Keratinocyte (primary cell): ENCODE results near the gene MYO1D. TPM values are rescaled to one million over a fixed set of nuclear protein-coding genes. Genes with fewer than 3 reads are reported as not detected.

Experiments used
- DNase-seq: peaks from one replicate; pipeline ENCODE4 v3.0.0-alpha.2; 2011; ENCODE audit warnings: low read depth, missing footprints, low spot score
- FAIRE-seq: peaks from 2 replicates; lab custom pipeline; 2011; peaks lifted over from hg19 to GRCh38; lab: Jason Lieb, UNC
- H2AFZ ChIP-seq: 2 replicates; pipeline ENCODE4 v1.6.0; 2012; ENCODE audit warnings: low read length, control low read depth, inconsistent platforms; ENCODE audit not compliant: control insufficient read depth
- H3K27ac ChIP-seq: 2 replicates; pipeline ENCODE4 v1.5.1; 2011; ENCODE audit warnings: low read length; ENCODE audit not compliant: control insufficient read depth, insufficient read depth
- H3K27me3 ChIP-seq: 3 replicates; pipeline ENCODE4 v1.6.0; 2011; ENCODE audit warnings: low read length; ENCODE audit not compliant: control insufficient read depth, insufficient read depth; ENCODE audit errors: extremely low read depth
- H3K36me3 ChIP-seq, 2 experiments: 2 replicates in 1 of 2; 3 replicates in 1 of 2; pipeline ENCODE4 v1.5.1; 2011; ENCODE audit warnings: low read length in 2 of 2, mild to moderate bottlenecking in 1 of 2; ENCODE audit not compliant: control insufficient read depth in 2 of 2, insufficient read depth in 2 of 2; ENCODE audit errors: extremely low read depth in 1 of 2
- H3K4me1 ChIP-seq: 3 replicates; pipeline ENCODE4 v1.5.1; 2011; ENCODE audit warnings: low read length; ENCODE audit not compliant: control insufficient read depth, insufficient read depth; ENCODE audit errors: extremely low read depth
- H3K4me2 ChIP-seq: 3 replicates; pipeline ENCODE4 v1.6.0; 2011; ENCODE audit warnings: low read depth, low read length; ENCODE audit not compliant: control insufficient read depth, insufficient read depth; ENCODE audit errors: extremely low read depth
- H3K4me3 ChIP-seq, 3 experiments: fragments of 200-600 bp in 1 of 3; sonication (generic) in 1 of 3; 2 replicates in 2 of 3; 3 replicates in 1 of 3; pipeline ENCODE4 v1.5.1; 2011 to 2016; ENCODE audit warnings: low read length in 3 of 3, mild to moderate bottlenecking in 3 of 3, control low read depth in 2 of 3, inconsistent platforms in 1 of 3, low read depth in 1 of 3, mixed read lengths in 1 of 3, mixed run types in 1 of 3, moderate library complexity in 1 of 3; ENCODE audit not compliant: control insufficient read depth in 2 of 3, insufficient read depth in 2 of 3; ENCODE audit errors: extremely low read depth in 1 of 3
- H3K79me2 ChIP-seq: 2 replicates; pipeline ENCODE4 v1.6.0; 2012; ENCODE audit warnings: low read length; ENCODE audit not compliant: control insufficient read depth, insufficient read depth
- H3K9ac ChIP-seq: 3 replicates; pipeline ENCODE4 v1.6.0; 2011; ENCODE audit warnings: low read length; ENCODE audit not compliant: control insufficient read depth, insufficient read depth; ENCODE audit errors: extremely low read depth
- H3K9me1 ChIP-seq: 3 replicates; pipeline ENCODE4 v1.6.0; 2011; ENCODE audit warnings: low read length; ENCODE audit not compliant: control insufficient read depth, insufficient read depth; ENCODE audit errors: extremely low read depth
- H3K9me3 ChIP-seq: 2 replicates; pipeline ENCODE4 v1.5.1; 2012; ENCODE audit warnings: low read depth, low read length; ENCODE audit not compliant: control insufficient read depth
- H4K20me1 ChIP-seq: 3 replicates; pipeline ENCODE4 v1.6.0; 2011; ENCODE audit warnings: low read length; ENCODE audit not compliant: control insufficient read depth, insufficient read depth; ENCODE audit errors: extremely low read depth
- EZH2 ChIP-seq: IDR thresholded peaks from one replicate; pipeline ENCODE4 v1.6.1; 2012; ENCODE audit warnings: inconsistent platforms, mild to moderate bottlenecking, low read length, moderate library complexity
- dilution Hi-C: fragments of 300-500 bp; cut with MboI; formaldehyde crosslinking; loops from one replicate; pipeline ENCODE4 v1.7.0; 2020; ENCODE audit warnings: low sequenced_read_pairs; ENCODE audit not compliant: extremely low pct_ligation_motif_present
- polyA plus RNA-seq, 5 experiments: library from polyadenylated mRNA; depleted of rRNA in 3 of 5; stranded (reverse) in 3 of 5; stranded (forward) in 1 of 5; unstranded in 1 of 5; fragments of >200 nt; gene quantifications; 1 replicate in 1 of 5; 2 replicates in 3 of 5; 3 replicates in 1 of 5; pipeline versions ENCODE4 v1.2.1 to v1.2.3, GENCODE V29; 2011 to 2012; ENCODE audit warnings: missing spikeins in 2 of 5, low read depth in 1 of 5, low replicate concordance in 1 of 5
- TF ChIP-seq, protein P1 (sequence below), 3 experiments: IDR thresholded peaks in 1 of 3; conservative IDR thresholded peaks in 1 of 3; optimal IDR thresholded peaks in 1 of 3; 2 replicates in 2 of 3; 3 replicates in 1 of 3; pipeline versions ENCODE3 to v1.5.1; 2011; ENCODE audit warnings: low read length in 3 of 3, mild to moderate bottlenecking in 3 of 3, moderate library complexity in 2 of 3, control low read depth in 1 of 3, inconsistent platforms in 1 of 3; ENCODE audit not compliant: insufficient read depth in 2 of 3; ENCODE audit errors: extremely low read depth in 1 of 3

MYO1D gene
- polyA plus RNA-seq, 1 donor (not counting 4 experiments of a cell fraction or from before 2014, with no cell fraction given) = 33.7 TPM

DNA sequence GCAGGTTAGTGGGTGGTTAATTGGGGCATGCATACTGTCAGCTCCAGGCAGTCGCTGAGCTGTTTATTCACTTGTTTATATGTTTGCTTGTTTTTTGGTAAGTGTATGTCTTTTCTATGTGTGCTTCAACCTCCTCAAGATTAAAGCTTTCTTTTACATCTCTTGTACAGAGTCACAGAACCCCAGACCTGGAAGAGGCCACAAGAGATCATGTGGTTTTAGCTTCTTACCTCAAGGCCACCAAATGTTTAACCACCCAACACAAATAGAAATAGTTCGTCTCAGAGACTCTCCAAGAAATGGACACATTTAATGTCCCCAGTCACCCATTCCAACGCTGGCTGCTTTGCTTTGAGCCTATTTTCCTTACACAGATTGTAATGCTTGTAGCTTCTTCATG lies 39.2 kb upstream of the MYO1D start:
- Histone ChIP-seq H3K9me3 (no peaks in the 10 kb centered on the region), H3K9me1 (no peaks in the 10 kb centered on the region), H2AFZ (no peak overlapping the region), H3K27me3 (no peaks in the 10 kb centered on the region), H3K27ac (no peak overlapping the region), H3K4me2 (no peak overlapping the region), H3K9ac (no peak overlapping the region), H3K4me3 (no peak overlapping the region), H3K4me1 (peaks cover 3% of the 10 kb centered on the region), H3K79me2 (no peaks in the 10 kb centered on the region), H4K20me1 (no peaks in the 10 kb centered on the region), H3K36me3 (no peaks in the 10 kb centered on the region)
- TF ChIP-seq EZH2 = no peak
- TF ChIP-seq, protein P1, sequence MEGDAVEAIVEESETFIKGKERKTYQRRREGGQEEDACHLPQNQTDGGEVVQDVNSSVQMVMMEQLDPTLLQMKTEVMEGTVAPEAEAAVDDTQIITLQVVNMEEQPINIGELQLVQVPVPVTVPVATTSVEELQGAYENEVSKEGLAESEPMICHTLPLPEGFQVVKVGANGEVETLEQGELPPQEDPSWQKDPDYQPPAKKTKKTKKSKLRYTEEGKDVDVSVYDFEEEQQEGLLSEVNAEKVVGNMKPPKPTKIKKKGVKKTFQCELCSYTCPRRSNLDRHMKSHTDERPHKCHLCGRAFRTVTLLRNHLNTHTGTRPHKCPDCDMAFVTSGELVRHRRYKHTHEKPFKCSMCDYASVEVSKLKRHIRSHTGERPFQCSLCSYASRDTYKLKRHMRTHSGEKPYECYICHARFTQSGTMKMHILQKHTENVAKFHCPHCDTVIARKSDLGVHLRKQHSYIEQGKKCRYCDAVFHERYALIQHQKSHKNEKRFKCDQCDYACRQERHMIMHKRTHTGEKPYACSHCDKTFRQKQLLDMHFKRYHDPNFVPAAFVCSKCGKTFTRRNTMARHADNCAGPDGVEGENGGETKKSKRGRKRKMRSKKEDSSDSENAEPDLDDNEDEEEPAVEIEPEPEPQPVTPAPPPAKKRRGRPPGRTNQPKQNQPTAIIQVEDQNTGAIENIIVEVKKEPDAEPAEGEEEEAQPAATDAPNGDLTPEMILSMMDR (optimal IDR thresholded peaks at IDR 0.05 in 1 of 3, IDR thresholded peaks at IDR 0.05 in 1 of 3, conservative IDR thresholded peaks at IDR 0.05 in 1 of 3; ENCODE audit: extremely low read depth in 1 of 3, insufficient read depth in 2 of 3, low read length in 3 of 3) = no peak
- FAIRE-seq = no peak
- no peak for DNase-seq
- dilution Hi-C loops = loop anchor here (25.0 kb wide), 1 partner anchor 129 kb away; no protein-coding TSS in a partner anchor

DNA sequence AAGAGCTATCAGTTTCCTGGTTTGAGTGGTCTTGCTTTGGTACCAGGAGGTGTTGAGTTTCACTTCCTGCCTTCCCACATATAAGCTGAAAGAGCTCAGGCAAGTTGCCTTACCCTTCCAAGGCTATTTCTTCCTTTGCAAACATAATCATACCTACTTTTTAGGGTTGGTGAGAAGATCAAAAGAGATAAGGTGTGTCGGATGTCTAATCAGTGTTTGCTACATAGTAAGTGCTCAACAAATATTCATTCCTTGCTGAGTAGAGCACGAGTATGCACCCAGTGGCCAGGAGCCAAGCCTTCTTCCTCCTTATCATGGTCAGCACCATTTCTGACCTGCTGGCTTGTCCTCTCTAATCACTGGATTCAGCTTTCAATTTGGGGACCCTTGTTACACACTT lies 38.3 kb upstream of the MYO1D start:
- no peak overlapping the region for H2AFZ ChIP-seq
- H3K79me2 ChIP-seq = no peaks in the 10 kb centered on the region
- H3K27me3 ChIP-seq = no peaks in the 10 kb centered on the region
- H3K36me3 ChIP-seq = no peaks in the 10 kb centered on the region
- DNase-seq (no peak), FAIRE-seq (no peak)
- H4K20me1 ChIP-seq = no peaks in the 10 kb centered on the region
- H3K4me2 ChIP-seq = no peak overlapping the region
- H3K4me3 ChIP-seq = no peak overlapping the region
- no peak overlapping the region for H3K27ac ChIP-seq
- dilution Hi-C loops = loop anchor here (25.0 kb wide), 1 partner anchor 128 kb away; no protein-coding TSS in a partner anchor
- peaks cover 3% of the 10 kb centered on the region for H3K4me1 ChIP-seq
- H3K9me3 ChIP-seq = no peaks in the 10 kb centered on the region
- H3K9ac ChIP-seq = no peak overlapping the region
- TF ChIP-seq, protein P1 (optimal IDR thresholded peaks at IDR 0.05 in 1 of 3, IDR thresholded peaks at IDR 0.05 in 1 of 3, conservative IDR thresholded peaks at IDR 0.05 in 1 of 3; ENCODE audit: extremely low read depth in 1 of 3, insufficient read depth in 2 of 3, low read length in 3 of 3) = no peak
- TF ChIP-seq EZH2 = no peak
- H3K9me1 ChIP-seq = no peaks in the 10 kb centered on the region
